CD4-positive, alpha-beta memory T cell (primary cell): ENCODE data around the gene TMEM171. TPM values are rescaled to one million over a fixed set of nuclear protein-coding genes. Genes with fewer than 3 reads are reported as not detected.

ENCODE experiments used
- CTCF ChIA-PET: fragments of 350-600 bp; sonication (Branson Sonifier 250); formaldehyde crosslinking; loops from one replicate; lab custom pipeline; 2021; ENCODE audit warnings: inconsistent platforms; ENCODE audit not compliant: partially characterized antibody; lab: Charles Lee
- POLR2A ChIA-PET: fragments of 350-600 bp; sonication (Branson Sonifier 250); formaldehyde crosslinking; loops from one replicate; lab custom pipeline; 2021; ENCODE audit not compliant: partially characterized antibody; lab: Charles Lee
- DNase-seq, 5 donors: peaks; one replicate each; pipeline versions ENCODE4 v3.0.0 to v3.0.0-alpha.2; 2020 to 2022; ENCODE audit warnings: mixed read lengths in 1 of 5
- H3K27ac ChIP-seq: one replicate; pipeline ENCODE4 v1.7.0; 2013; ENCODE audit warnings: low read depth, low read length
- H3K27me3 ChIP-seq: 2 replicates; pipeline ENCODE4 v1.7.0; 2013; ENCODE audit warnings: mild to moderate bottlenecking, low read length, moderate library complexity; ENCODE audit not compliant: insufficient read depth
- H3K36me3 ChIP-seq: 2 replicates; pipeline ENCODE4 v1.7.0; 2013; ENCODE audit warnings: mild to moderate bottlenecking, low read length, moderate library complexity; ENCODE audit not compliant: insufficient read depth
- H3K4me1 ChIP-seq: 2 replicates; pipeline ENCODE4 v1.7.0; 2013; ENCODE audit warnings: mild to moderate bottlenecking, low read length, moderate library complexity; ENCODE audit not compliant: insufficient read depth
- H3K4me3 ChIP-seq, 2 donors: one replicate each; pipeline ENCODE4 v1.7.0; 2013; ENCODE audit warnings: low read length in 2 of 2, mild to moderate bottlenecking in 1 of 2
- H3K9me3 ChIP-seq, 2 donors: one replicate each; pipeline ENCODE4 v1.7.0; 2013; ENCODE audit warnings: low read length in 2 of 2, control low read depth in 1 of 2; ENCODE audit not compliant: control insufficient read depth in 1 of 2
- H3K27ac Mint-ChIP-seq, 7 donors: one replicate each; pipeline ENCODE4 v1.8.0; 2020 to 2021; ENCODE audit warnings: mixed read lengths in 7 of 7, mild to moderate bottlenecking in 6 of 7, inconsistent platforms in 3 of 7, moderate library complexity in 3 of 7
- H3K27me3 Mint-ChIP-seq, 2 donors: one replicate each; pipeline ENCODE4 v1.8.0; 2020 to 2021; ENCODE audit warnings: mixed read lengths in 2 of 2
- H3K36me3 Mint-ChIP-seq, 2 donors: one replicate each; pipeline ENCODE4 v1.8.0; 2020 to 2021; ENCODE audit warnings: mixed read lengths in 2 of 2, inconsistent platforms in 1 of 2, mild to moderate bottlenecking in 1 of 2
- H3K4me1 Mint-ChIP-seq, 4 donors: one replicate each; pipeline ENCODE4 v1.8.0; 2020 to 2021; ENCODE audit warnings: mixed read lengths in 4 of 4, mild to moderate bottlenecking in 1 of 4
- H3K4me3 Mint-ChIP-seq, 8 donors: one replicate each; pipeline ENCODE4 v1.8.0; 2020 to 2021; ENCODE audit warnings: mixed read lengths in 8 of 8, mild to moderate bottlenecking in 7 of 8, moderate library complexity in 6 of 8, inconsistent platforms in 3 of 8
- H3K9me3 Mint-ChIP-seq, 8 donors: one replicate each; pipeline ENCODE4 v1.8.0; 2020 to 2021; ENCODE audit warnings: mixed read lengths in 8 of 8, mild to moderate bottlenecking in 5 of 8, inconsistent platforms in 3 of 8, moderate library complexity in 1 of 8
- intact Hi-C: fragments of 100-400 bp; cut with micrococcal nuclease; formaldehyde crosslinking; loops from one replicate; pipeline ENCODE4 v1.15.1; 2023
- polyA plus RNA-seq, 2 donors: library from polyadenylated mRNA; unstranded; fragments of 300-500 nt; fragmentation: Illumina TruSeq; gene quantifications; one replicate each; pipeline ENCODE4 v1.2.3, GENCODE V29; 2021
- total RNA-seq, 2 experiments: library from RNA; stranded (reverse); gene quantifications; one replicate each; pipeline ENCODE4 v1.2.3, GENCODE V29; 2021

The TMEM171 gene
- total and polyA plus RNA-seq, 4 experiments from 2014 or later, result 0.35 to 1.3 (median 0.52) TPM

GRCh38 chr5:73119451-73120157 lies 771 bp upstream of the TMEM171 start:
- H3K4me1 Mint-ChIP-seq, result peaks cover 16 to 37% (median 24%) of the 10 kb centered on the region in 4 donors
- CTCF ChIA-PET, result no interaction called here
- H3K27me3 Mint-ChIP-seq, result peaks cover 47 to 50% of the 10 kb centered on the region in 2 donors
- DNase-seq, result no peak
- Histone ChIP-seq H3K4me3 (no peak overlapping the region), H3K9me3 (no peaks in the 10 kb centered on the region), H3K27me3 (peaks cover 5% of the 10 kb centered on the region), H3K27ac (no peak overlapping the region), H3K36me3 (no peaks in the 10 kb centered on the region), H3K4me1 (peaks cover 13% of the 10 kb centered on the region)
- intact Hi-C loops, result no loop called here
- no peaks in the 10 kb centered on the region for H3K36me3 Mint-ChIP-seq
- peak overlapping the region; percentile 36 to 85 (median 64) for H3K4me3 Mint-ChIP-seq
- peaks cover 0 to 5% (median 0%) of the 10 kb centered on the region in 8 donors for H3K9me3 Mint-ChIP-seq
- POLR2A ChIA-PET, result interaction anchor here (0.7 kb wide), 1 partner anchor 326 kb away, joined by 3 read pairs; no protein-coding TSS in a partner anchor
- H3K27ac Mint-ChIP-seq, result peak overlapping the region in 1 of 7 donors; percentile 75

- no peaks in the 10 kb centered on the region for H3K9me3 Mint-ChIP-seq
- POLR2A ChIA-PET, result no interaction called here
- peaks cover 5% of the 10 kb centered on the region for H3K27me3 ChIP-seq
- peak overlapping the region; percentile 27 to 80 (median 69) for H3K4me3 Mint-ChIP-seq
- H3K27ac ChIP-seq, result no peak overlapping the region
- no peaks in the 10 kb centered on the region for H3K9me3 ChIP-seq
- CTCF ChIA-PET, result no interaction called here
- no peaks in the 10 kb centered on the region for H3K36me3 ChIP-seq
- no peak overlapping the region for H3K4me3 ChIP-seq
- H3K4me1 ChIP-seq, result peaks cover 13% of the 10 kb centered on the region
- peaks cover 44 to 48% of the 10 kb centered on the region in 2 donors for H3K27me3 Mint-ChIP-seq
- peaks cover 16 to 37% (median 24%) of the 10 kb centered on the region in 4 donors for H3K4me1 Mint-ChIP-seq
- no peaks in the 10 kb centered on the region for H3K36me3 Mint-ChIP-seq
- DNase-seq, result no peak
- H3K27ac Mint-ChIP-seq, result no peak overlapping the region
- intact Hi-C loops, result no loop called here
These were observed 716 bp downstream of the TMEM171 start for GRCh38 chr5:73121119-73121463.

GRCh38 chr5:73122875-73123810 lies 2.8 kb downstream of the TMEM171 start:
- Mint-ChIP-seq H3K27me3 (peaks cover 30 to 40% of the 10 kb centered on the region in 2 donors), H3K9me3 (no peaks in the 10 kb centered on the region), H3K36me3 (no peaks in the 10 kb centered on the region), H3K4me3 (peak overlapping the region in 7 of 8 donors; percentile 25 to 59 (median 40)), H3K27ac (no peak overlapping the region), H3K4me1 (peaks cover 16 to 37% (median 24%) of the 10 kb centered on the region in 4 donors)
- Histone ChIP-seq H3K36me3 (no peaks in the 10 kb centered on the region), H3K4me1 (peaks cover 13% of the 10 kb centered on the region), H3K27me3 (peaks cover 5% of the 10 kb centered on the region), H3K9me3 (no peaks in the 10 kb centered on the region), H3K4me3 (no peak overlapping the region), H3K27ac (no peak overlapping the region)
- DNase-seq, result no peak
- ChIA-PET POLR2A (no interaction called here), CTCF (interaction anchor here (1.9 kb wide), 1 partner anchor 10 kb away, joined by 4 read pairs; no protein-coding TSS in a partner anchor)
- intact Hi-C loops, result no loop called here

- Histone ChIP-seq H3K4me1 (peaks cover 13% of the 10 kb centered on the region), H3K36me3 (no peaks in the 10 kb centered on the region), H3K27ac (no peak overlapping the region), H3K9me3 (no peaks in the 10 kb centered on the region), H3K27me3 (peaks cover 5% of the 10 kb centered on the region), H3K4me3 (no peak overlapping the region)
- Mint-ChIP-seq H3K27ac (no peak overlapping the region), H3K4me3 (no peak overlapping the region), H3K36me3 (no peaks in the 10 kb centered on the region), H3K4me1 (peaks cover 12 to 30% (median 19%) of the 10 kb centered on the region in 4 donors), H3K27me3 (peaks cover 33 to 34% of the 10 kb centered on the region in 2 donors), H3K9me3 (no peaks in the 10 kb centered on the region)
- ChIA-PET CTCF (interaction anchor here (1.3 kb wide), 1 partner anchor 9 kb away, joined by 3 read pairs; no protein-coding TSS in a partner anchor), POLR2A (no interaction called here)
- intact Hi-C loops, result no loop called here
- no peak for DNase-seq
These were observed 4.9 kb downstream of the TMEM171 start for GRCh38 chr5:73125289-73125688.

- Mint-ChIP-seq H3K27ac (no peak overlapping the region), H3K4me1 (peaks cover 9 to 23% (median 14%) of the 10 kb centered on the region in 4 donors), H3K4me3 (no peak overlapping the region), H3K36me3 (no peaks in the 10 kb centered on the region), H3K27me3 (peaks cover 29 to 31% of the 10 kb centered on the region in 2 donors), H3K9me3 (no peaks in the 10 kb centered on the region)
- DNase-seq, result no peak
- Histone ChIP-seq H3K9me3 (no peaks in the 10 kb centered on the region), H3K36me3 (no peaks in the 10 kb centered on the region), H3K27me3 (no peaks in the 10 kb centered on the region), H3K4me1 (peaks cover 13% of the 10 kb centered on the region), H3K4me3 (no peak overlapping the region), H3K27ac (no peak overlapping the region)
- intact Hi-C loops, result no loop called here
- POLR2A ChIA-PET, result no interaction called here
- CTCF ChIA-PET, result no interaction called here
These were observed 6.0 kb downstream of the TMEM171 start for GRCh38 chr5:73126381-73126780.

- Mint-ChIP-seq H3K27me3 (peaks cover 24 to 30% of the 10 kb centered on the region in 2 donors), H3K4me1 (peaks cover 9 to 18% (median 12%) of the 10 kb centered on the region in 4 donors), H3K9me3 (no peaks in the 10 kb centered on the region), H3K36me3 (no peaks in the 10 kb centered on the region), H3K4me3 (no peak overlapping the region), H3K27ac (no peak overlapping the region)
- H3K36me3 ChIP-seq, result no peaks in the 10 kb centered on the region
- H3K27me3 ChIP-seq, result no peaks in the 10 kb centered on the region
- no peak overlapping the region for H3K27ac ChIP-seq
- no peaks in the 10 kb centered on the region for H3K9me3 ChIP-seq
- intact Hi-C loops, result no loop called here
- H3K4me1 ChIP-seq, result peaks cover 13% of the 10 kb centered on the region
- ChIA-PET CTCF (no interaction called here), POLR2A (no interaction called here)
- H3K4me3 ChIP-seq, result no peak overlapping the region
- DNase-seq, result no peak
These were observed 6.6 kb downstream of the TMEM171 start for GRCh38 chr5:73126957-73127356.

GRCh38 chr5:73129143-73129542 lies 8.8 kb downstream of the TMEM171 start:
- H3K9me3 Mint-ChIP-seq, result no peaks in the 10 kb centered on the region
- CTCF ChIA-PET, result no interaction called here
- no peak overlapping the region for H3K27ac Mint-ChIP-seq
- H3K9me3 ChIP-seq, result no peaks in the 10 kb centered on the region
- no peaks in the 10 kb centered on the region for H3K36me3 ChIP-seq
- peaks cover 0 to 3% (median 2%) of the 10 kb centered on the region in 4 donors for H3K4me1 Mint-ChIP-seq
- POLR2A ChIA-PET, result no interaction called here
- intact Hi-C loops, result no loop called here
- no peak overlapping the region for H3K4me3 Mint-ChIP-seq
- H3K27ac ChIP-seq, result no peak overlapping the region
- no peak overlapping the region for H3K4me3 ChIP-seq
- peaks cover 15 to 26% of the 10 kb centered on the region in 2 donors for H3K27me3 Mint-ChIP-seq
- no peaks in the 10 kb centered on the region for H3K27me3 ChIP-seq
- no peaks in the 10 kb centered on the region for H3K36me3 Mint-ChIP-seq
- no peak for DNase-seq
- no peaks in the 10 kb centered on the region for H3K4me1 ChIP-seq
